Activated naive CD8-positive, alpha-beta T cell treated with anti-CD3 and anti-CD28 coated beads, Interleukin-2, amount 50 U/mL, for 16 hours (primary cell): ENCODE measurements around the gene SGTA.

Experiments
- DNase-seq: peaks from one replicate; pipeline ENCODE4 v3.0.0-alpha.2; 2020; ENCODE audit warnings: low read depth, low spot score

The SGTA gene

GRCh38 chr19:2810141-2811091 is 27.3 kb upstream of the SGTA start:
- DNase-seq, result no peak

GRCh38 chr19:2809387-2810140 is 26.5 kb upstream of the SGTA start:
- no peak for DNase-seq

GRCh38 chr19:2808129-2808941 is 25.3 kb upstream of the SGTA start:
- no peak for DNase-seq

GRCh38 chr19:2807379-2808128 is 24.5 kb upstream of the SGTA start:
- DNase-seq, result no peak

DNA sequence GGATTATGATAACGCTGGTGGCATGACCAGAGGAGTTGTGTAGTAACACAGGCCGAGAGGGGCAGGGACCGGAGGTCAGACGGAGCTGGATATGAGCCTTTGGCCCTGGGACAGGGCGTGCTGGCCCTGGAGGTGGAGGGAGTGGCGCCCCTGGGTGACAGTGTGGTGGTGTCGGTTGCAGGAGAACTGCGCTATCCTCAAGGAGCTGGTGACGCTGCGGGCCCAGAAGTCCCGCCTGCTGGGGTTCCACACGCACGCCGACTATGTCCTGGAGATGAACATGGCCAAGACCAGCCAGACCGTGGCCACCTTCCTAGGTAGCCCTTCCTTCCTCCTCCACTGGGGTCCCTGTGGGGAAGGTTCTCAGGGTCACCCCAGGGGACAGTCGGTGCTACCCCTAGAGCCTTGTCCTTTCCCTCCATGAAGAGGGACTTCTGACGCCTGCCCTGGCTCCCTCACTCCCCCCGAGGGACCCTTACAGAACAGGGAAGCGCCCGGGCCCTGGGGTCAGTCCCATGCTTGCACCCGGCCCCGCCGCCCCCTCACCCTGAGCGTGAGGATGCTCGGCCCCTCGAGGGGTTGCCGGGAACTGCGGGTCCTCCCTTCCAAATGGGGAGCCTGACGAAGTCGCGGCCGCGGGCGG is 23.8 kb upstream of the SGTA start:
- DNase-seq, result no peak

DNA sequence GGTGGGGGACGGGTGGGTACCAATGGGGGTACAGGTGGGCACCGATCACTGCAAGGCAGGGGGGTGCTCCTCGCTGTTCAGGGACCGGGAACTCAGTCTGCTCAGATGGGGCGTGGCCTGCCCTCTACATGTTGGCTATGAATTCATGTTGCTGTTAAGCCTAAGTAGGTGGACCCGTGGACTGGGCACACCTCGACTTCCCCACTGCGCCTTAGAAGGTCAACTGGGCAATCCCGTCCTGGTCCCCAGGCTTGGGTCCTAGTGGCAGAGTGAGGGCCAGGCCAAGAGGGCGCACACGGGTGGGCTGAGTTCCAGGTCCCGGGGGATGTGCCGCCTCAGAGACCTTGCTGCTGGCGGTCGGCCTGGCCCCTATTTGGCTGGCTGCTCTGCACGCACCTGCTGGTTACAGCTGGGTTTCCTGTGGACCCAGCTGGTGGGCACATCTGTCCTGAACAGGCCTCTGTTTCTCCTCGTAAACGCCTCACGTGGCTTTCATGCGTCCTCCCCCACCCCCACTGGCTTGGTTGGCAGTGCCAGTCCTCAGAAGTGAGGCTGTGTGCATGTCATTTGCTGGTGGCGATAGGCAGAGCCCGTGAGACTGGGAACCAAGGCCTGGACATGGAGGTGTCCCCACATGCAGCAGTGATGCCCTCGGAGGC is 23.0 kb upstream of the SGTA start:
- DNase-seq, result no peak

DNA sequence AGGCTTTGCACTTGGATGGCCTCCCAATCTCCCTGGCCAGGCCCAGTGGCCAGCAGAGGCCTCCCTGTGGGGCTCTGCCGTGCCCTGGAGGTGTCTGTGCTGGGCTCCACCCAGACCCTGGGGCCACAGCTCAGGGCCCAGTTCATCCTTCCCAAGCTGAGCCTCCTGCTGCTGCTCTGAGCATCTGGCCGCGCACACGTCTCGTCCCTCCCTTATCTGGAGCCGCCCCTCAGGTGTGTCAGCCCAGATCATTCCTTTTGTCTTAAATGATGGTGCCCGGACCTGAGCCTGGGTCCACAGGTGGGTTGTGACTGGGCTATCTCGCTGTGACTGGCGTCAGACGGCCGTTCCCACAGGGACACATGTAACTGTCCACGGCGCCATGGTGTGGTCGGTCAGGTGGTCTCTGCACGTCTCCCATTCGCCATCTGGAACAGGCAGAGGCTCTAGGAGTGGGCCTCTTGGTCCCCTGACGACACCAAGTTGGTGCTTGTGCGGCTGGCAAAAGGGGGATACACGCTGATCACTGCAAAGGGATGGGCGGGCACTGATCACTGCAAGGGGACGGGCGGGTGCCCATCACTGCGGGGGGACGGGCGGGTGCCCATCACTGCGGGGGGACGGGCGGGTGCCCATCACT is 22.3 kb upstream of the SGTA start:
- no peak for DNase-seq

- no peak for DNase-seq
Observed at GRCh38 chr19:2804156-2805004, 21.3 kb upstream of the SGTA start.

DNA sequence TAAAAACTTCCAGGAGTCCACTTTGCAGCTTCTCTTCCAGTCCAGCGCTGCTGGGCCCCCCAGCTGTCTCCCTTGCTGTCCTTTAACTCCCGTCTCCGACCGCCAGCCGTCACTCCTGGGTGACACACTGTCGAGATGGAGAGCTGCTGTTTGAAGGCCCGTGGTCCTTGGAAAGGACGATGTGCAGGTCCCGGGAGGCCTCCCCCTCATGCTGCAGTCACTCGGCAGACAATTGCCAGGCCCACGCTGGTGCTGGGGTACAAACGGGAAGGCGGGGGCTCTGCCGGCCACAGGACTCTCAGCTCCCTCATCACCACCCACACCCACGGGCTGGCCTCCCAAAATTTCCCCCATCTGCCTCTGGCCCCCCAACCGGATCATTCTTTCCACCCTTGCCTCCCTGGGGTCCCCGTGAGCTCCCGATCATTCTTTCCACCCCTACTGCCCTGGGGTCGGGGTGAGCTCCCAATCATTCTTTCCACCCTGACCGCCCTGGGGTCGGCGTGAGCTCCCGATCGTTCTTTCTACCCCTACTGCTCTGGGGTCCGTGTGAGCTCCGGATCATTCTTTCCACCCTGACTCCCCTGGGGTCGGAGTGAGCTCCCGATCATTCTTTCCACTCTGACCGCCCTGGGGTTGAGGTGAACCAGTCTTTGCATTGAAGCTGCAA is 20.5 kb upstream of the SGTA start:
- no peak for DNase-seq

- no peak for DNase-seq
Observed at GRCh38 chr19:2802826-2803225, 19.8 kb upstream of the SGTA start.

DNA sequence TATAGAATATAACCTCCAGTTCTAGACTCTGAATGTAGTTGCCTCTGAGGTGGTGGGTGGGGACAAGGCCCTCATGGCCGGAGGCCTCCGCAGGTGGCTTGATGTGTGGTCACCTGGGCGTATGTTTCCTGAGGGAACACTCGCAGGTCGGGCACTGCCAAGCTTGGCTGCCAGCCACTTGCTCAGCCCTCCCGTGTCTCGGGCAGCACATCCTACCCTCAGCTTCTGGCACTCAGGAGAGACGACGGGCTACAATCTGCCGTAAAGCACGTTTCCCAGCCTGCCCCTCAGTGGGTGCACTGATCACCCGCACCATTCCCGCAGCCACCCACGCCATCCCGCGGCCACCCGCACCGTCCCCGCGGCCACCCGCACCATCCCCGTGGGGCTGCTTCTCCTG is 17.4 kb upstream of the SGTA start:
- no peak for DNase-seq

GRCh38 chr19:2799273-2800020 is 16.4 kb upstream of the SGTA start:
- DNase-seq, result no peak

GRCh38 chr19:2798733-2799132 is 15.7 kb upstream of the SGTA start:
- no peak for DNase-seq

DNA sequence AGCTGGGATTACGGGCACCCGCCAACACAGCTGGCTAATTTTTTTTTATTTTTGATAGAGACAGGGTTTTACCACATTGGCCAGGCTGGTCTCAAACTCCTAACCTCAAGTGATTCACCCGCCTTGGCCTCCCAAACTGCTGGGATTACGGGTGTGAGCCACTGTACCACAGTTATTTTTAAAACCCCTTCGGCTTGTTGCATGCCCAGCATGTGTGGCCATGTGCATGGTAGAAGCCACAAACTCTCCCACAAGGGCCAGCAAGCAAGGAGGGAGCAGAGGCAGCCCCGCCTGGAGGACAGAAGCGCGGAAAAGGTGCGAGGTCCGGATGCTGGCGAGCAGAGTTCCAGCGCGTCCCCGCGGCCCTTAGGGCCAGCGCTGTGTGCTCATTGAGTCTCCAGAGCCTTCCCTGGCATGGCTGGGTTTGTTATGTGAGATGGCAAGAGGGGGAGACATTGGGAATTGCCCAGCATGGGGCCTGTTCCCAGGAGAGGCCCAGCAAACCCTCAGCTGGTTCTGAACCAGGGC is 15.1 kb upstream of the SGTA start:
- DNase-seq, result no peak

- no peak for DNase-seq
Observed at GRCh38 chr19:2797280-2797679, 14.2 kb upstream of the SGTA start.

GRCh38 chr19:2796659-2797266 is 13.7 kb upstream of the SGTA start:
- DNase-seq, result no peak
